ENCODE data around the gene ZNF385B. TPM values are rescaled to one million over a fixed set of nuclear protein-coding genes. Genes with fewer than 3 reads are reported as not detected.

The ZNF385B gene
- total and polyA plus RNA-seq, 2 donors from 2014 or later, result 5.9 to 10.9 TPM

GRCh38 chr2:179677077-179677688, 184.2 kb downstream of the ZNF385B start:
- H3K9ac ChIP-seq (ENCODE audit: low read length in 3 of 3), result no peak overlapping the region
- FAIRE-seq (no peak), DNase-seq (peak in 2 of 5 donors; percentile 52 to 84)
- intact Hi-C loops (cut with DNase I), result no loop called here
- no peaks in the 10 kb centered on the region for H3K36me3 ChIP-seq (ENCODE audit: control insufficient read depth in 2 of 3, insufficient read depth in 3 of 3, low read length in 3 of 3)
- no peaks in the 10 kb centered on the region for H3K27me3 ChIP-seq (ENCODE audit: control insufficient read depth, insufficient read depth, low read length)
- TF ChIP-seq, protein P1, sequence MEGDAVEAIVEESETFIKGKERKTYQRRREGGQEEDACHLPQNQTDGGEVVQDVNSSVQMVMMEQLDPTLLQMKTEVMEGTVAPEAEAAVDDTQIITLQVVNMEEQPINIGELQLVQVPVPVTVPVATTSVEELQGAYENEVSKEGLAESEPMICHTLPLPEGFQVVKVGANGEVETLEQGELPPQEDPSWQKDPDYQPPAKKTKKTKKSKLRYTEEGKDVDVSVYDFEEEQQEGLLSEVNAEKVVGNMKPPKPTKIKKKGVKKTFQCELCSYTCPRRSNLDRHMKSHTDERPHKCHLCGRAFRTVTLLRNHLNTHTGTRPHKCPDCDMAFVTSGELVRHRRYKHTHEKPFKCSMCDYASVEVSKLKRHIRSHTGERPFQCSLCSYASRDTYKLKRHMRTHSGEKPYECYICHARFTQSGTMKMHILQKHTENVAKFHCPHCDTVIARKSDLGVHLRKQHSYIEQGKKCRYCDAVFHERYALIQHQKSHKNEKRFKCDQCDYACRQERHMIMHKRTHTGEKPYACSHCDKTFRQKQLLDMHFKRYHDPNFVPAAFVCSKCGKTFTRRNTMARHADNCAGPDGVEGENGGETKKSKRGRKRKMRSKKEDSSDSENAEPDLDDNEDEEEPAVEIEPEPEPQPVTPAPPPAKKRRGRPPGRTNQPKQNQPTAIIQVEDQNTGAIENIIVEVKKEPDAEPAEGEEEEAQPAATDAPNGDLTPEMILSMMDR (IDR thresholded peaks at IDR 0.05; ENCODE audit: borderline replicate concordance, extremely low read depth, insufficient read depth), result no peak
- no peaks in the 10 kb centered on the region for H3K9me3 ChIP-seq (ENCODE audit: control insufficient read depth in 2 of 3, insufficient read depth in 1 of 3, low read length in 3 of 3)
- H3K4me1 ChIP-seq (ENCODE audit: control insufficient read depth in 2 of 3, insufficient read depth in 2 of 3, low read depth in 1 of 3, low read length in 3 of 3), result no peaks in the 10 kb centered on the region
- no peak overlapping the region for H3K4me3 ChIP-seq (ENCODE audit: low read length in 3 of 3)
- no peak overlapping the region for H3K27ac ChIP-seq (ENCODE audit: low read depth in 2 of 2, low read length in 2 of 2)

DNA sequence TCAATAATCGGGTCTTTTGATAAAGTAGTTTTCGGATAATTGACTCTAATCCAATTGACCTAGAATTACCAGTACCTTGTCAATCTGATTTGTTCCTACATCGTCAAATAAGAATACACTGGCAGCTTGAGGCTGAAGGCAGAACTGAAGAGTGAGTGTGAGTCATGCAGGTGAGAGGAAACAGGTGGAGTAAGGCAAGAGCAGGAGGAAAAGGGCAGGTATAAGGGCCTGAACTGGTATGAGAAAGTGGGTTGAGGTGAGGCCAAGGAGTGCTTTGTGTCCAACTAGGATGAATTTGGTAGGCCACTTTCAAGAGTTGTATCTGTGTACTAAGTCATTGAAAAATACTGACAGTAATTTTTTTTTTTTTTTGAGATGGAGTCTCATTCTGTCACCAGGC, 186.0 kb downstream of the ZNF385B start:
- FAIRE-seq (no peak), DNase-seq (no peak)
- Histone ChIP-seq H3K4me3 (ENCODE audit: low read length in 3 of 3) (no peak overlapping the region), H3K9me3 (ENCODE audit: control insufficient read depth in 2 of 3, insufficient read depth in 1 of 3, low read length in 3 of 3) (no peaks in the 10 kb centered on the region), H3K27ac (ENCODE audit: low read depth in 2 of 2, low read length in 2 of 2) (no peak overlapping the region), H3K9ac (ENCODE audit: low read length in 3 of 3) (no peak overlapping the region), H3K4me1 (ENCODE audit: control insufficient read depth in 2 of 3, insufficient read depth in 2 of 3, low read depth in 1 of 3, low read length in 3 of 3) (no peaks in the 10 kb centered on the region), H3K27me3 (ENCODE audit: control insufficient read depth, insufficient read depth, low read length) (no peaks in the 10 kb centered on the region), H3K36me3 (ENCODE audit: control insufficient read depth in 2 of 3, insufficient read depth in 3 of 3, low read length in 3 of 3) (no peaks in the 10 kb centered on the region)
- TF ChIP-seq, protein P1 (IDR thresholded peaks at IDR 0.05; ENCODE audit: borderline replicate concordance, extremely low read depth, insufficient read depth), result no peak
- intact Hi-C loops (cut with DNase I), result no loop called here

GRCh38 chr2:179671043-179671981, 190.1 kb downstream of the ZNF385B start:
- no peak overlapping the region for H3K9ac ChIP-seq (ENCODE audit: low read length in 3 of 3)
- H3K9me3 ChIP-seq (ENCODE audit: control insufficient read depth in 2 of 3, insufficient read depth in 1 of 3, low read length in 3 of 3), result no peaks in the 10 kb centered on the region
- TF ChIP-seq, protein P1 (IDR thresholded peaks at IDR 0.05; ENCODE audit: borderline replicate concordance, extremely low read depth, insufficient read depth), result no peak
- H3K4me1 ChIP-seq (ENCODE audit: control insufficient read depth in 2 of 3, insufficient read depth in 2 of 3, low read depth in 1 of 3, low read length in 3 of 3), result no peaks in the 10 kb centered on the region
- FAIRE-seq (no peak), DNase-seq (no peak)
- no peaks in the 10 kb centered on the region for H3K36me3 ChIP-seq (ENCODE audit: control insufficient read depth in 2 of 3, insufficient read depth in 3 of 3, low read length in 3 of 3)
- intact Hi-C loops (cut with DNase I), result no loop called here
- H3K27ac ChIP-seq (ENCODE audit: low read depth in 2 of 2, low read length in 2 of 2), result no peak overlapping the region
- no peaks in the 10 kb centered on the region for H3K27me3 ChIP-seq (ENCODE audit: control insufficient read depth, insufficient read depth, low read length)
- H3K4me3 ChIP-seq (ENCODE audit: low read length in 3 of 3), result no peak overlapping the region
